ENCODE data around the gene TOMM20L.
A peak's percentile ranks its signal among the peaks of the same experiment; 100 is the strongest.
"Not testable (repeated sequence)": the region's sequence is repeated elsewhere in the genome, so short reads cannot be mapped to it uniquely, and the experiment has no call there.

The TOMM20L gene

GRCh38 chr14:58395812-58396788 lies at the start of gene TOMM20L:
TSS of gene TOMM20L (plus strand) at chr14:58395930. CDS start at chr14:58395958, 28 bp downstream.
- peak; percentile 42 to 83 (median 64) for DNase-seq

GRCh38 chr14:58353516-58354299 lies 42.0 kb upstream of the TOMM20L start:
- peak in 1 of 6 experiments; percentile 1 for DNase-seq

GRCh38 chr14:58354808-58355207 lies 40.9 kb upstream of the TOMM20L start:
- no peak for DNase-seq

DNA sequence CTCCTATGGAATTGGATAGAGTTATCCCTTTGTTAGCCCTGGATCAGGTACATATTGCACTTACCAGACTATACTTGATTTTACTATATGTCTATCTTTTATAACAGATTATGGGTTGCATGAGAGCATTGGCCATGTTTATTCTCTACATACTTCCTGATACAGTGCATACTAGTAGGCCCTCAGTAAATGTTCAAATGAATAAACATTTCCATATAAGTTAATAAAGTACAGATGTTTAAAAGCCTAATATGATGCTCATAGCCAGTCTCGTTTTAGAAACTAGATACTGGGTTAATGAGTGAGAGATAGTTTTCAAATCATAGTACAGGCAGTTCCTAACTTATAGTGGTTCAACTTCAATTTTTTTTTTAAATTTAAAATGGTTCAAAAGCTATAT lies 39.5 kb upstream of the TOMM20L start:
- no peak for DNase-seq

DNA sequence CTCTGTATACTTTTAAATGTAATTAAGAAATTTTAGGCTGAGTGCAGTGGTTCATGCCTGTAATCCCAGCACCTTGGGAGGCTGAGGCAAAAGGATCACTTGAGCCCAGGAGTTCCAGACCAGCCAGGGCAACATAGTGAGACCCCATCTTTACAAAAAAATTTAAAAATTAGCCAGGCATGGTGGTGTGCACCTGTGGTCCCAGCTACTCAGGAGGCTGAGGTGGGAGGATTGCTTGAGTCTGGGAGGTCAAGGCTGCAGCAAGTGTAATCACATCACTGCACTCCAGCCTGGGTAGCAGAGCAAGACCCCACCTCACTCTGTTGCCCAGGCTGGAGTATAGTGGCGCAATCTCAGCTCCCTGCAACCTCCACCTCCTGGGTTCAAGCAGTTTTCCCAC lies 33.5 kb upstream of the TOMM20L start:
- DNase-seq: not testable (repeated sequence)

DNA sequence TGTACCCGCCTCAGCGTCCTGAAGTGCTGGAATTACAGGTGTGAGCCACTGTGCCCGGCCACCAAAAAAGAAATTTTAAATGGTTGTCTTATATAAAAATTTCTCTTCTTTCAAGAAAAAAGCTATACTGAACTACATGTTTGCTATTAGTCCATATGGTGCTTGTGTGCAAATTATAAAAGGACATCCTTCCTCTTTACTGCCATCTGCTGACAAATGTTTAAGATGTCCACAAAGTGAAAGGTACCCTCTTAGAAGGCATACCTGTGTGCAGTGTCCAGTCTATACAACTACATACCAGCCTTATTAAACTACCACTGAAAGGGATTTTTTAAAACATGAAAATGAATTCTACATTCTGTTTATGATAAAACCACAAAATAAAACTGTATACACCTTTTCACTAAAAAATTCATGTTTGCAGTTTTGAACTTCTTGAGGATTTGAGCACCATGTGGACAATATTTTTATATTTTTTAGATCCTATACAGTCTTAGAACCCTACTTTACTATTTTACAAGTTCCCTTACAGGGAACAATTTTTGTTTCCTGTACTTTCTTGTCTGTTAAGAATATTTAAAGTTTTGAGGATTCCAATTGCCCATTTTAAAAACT lies 32.8 kb upstream of the TOMM20L start:
- peak in 2 of 6 experiments; percentile 16 to 34 for DNase-seq

GRCh38 chr14:58364316-58364715 lies 31.4 kb upstream of the TOMM20L start:
- DNase-seq: no peak

DNA sequence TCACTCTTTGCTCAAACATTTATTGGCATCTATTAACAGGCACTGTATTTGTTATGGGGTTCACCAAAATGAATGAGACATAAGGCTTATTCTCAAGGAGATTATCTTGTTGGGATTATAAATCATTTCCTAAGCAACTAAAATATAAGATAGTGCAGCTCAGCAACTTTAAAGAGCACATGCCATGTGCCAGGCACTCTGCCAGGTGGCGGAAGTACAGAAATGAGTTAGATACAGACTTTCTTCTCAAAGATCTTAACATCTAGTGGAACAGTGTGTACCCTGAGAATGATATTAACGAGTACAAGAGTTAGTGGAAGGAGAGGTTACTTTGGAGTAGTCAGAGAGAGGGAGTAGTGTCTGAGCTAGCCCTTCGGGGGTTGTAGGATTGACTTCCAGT lies 28.4 kb upstream of the TOMM20L start:
- DNase-seq: no peak

DNA sequence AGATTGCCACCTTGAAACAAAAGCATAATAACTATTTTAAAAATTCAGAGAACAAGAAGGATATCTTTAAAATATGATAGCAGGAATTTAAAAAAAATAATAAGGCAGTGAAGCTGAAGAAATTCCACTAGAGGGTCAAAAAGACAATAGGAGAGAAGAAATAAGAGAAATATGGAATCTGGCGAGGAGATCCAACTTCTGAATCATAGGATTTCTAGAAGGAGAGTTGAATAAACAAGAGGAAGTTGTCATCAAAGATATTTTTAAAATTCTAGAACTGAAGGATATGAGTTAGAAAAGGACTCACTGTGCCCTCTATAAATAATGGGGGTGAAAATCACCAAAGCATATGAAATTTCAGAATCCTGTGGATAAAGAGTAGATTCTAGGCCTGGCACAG lies 26.8 kb upstream of the TOMM20L start:
- DNase-seq: no peak

DNA sequence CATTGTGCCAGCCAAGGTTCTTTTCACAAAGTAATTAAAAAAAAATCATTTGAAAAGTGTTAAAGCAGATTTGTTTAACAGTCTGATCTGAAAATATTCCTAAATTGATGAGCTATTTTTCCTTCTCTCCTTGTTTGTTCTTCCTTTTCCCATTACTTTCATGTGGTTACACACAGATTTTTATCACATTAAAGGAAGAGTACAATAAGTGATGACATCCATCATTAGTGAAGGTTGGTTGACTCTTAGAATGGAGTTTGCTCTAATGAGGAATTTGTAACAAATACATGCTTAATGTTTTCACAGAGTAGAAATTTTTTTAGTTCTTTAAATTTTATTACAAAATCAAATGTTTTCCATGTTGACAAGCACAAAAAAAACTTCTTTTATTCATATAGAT lies 18.9 kb upstream of the TOMM20L start:
- DNase-seq: no peak

DNA sequence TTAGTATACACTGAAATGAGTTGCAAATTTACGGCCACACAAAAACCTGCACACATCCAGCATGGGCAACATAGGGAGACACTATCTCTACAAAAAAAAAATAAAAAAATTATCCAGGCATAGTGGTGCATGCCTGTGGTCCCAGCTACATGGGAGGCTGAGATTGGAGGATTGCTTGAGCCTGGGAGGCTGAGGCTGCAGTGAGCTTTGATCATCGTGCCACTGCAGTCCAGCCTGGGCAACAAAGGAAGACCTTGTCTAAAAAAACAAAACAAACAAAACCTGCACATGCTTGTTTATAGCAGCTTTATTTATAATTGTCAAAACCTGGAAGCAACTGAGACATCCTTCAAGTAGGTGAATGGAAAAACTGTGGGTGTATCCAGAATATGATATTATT lies 4.9 kb upstream of the TOMM20L start:
- no peak for DNase-seq

- DNase-seq: no peak
Measured at GRCh38 chr14:58395562-58395811, 243 bp upstream of the TOMM20L start.

GRCh38 chr14:58397156-58397555 lies 1.4 kb downstream of the TOMM20L start:
- DNase-seq: no peak

- no peak for DNase-seq
Measured at GRCh38 chr14:58398495-58398894, 2.8 kb downstream of the TOMM20L start.

- DNase-seq: no peak
Measured at GRCh38 chr14:58398895-58399294, 3.2 kb downstream of the TOMM20L start.

DNA sequence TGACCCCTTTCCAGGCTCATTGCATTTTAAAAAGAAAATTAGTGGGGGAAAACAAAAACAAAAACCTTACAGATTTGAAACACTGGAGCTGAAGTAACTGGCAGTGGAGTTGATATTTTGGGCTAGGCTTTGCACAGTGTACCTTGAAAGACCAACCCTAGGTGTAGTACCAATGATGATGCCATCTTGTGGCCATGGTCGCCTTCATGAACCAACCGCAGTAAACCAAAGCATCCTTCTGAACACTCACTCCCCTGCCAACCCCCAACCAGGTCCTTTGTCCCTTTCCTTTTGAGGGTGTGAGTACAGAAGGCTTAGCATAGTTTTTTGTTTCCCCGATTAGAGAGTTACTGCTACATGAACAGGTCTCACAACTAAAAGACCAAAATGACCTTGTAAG lies 5.9 kb downstream of the TOMM20L start:
- peak in 1 of 6 experiments; percentile 2 for DNase-seq

- no peak for DNase-seq
Measured at GRCh38 chr14:58408681-58409215, 13.0 kb downstream of the TOMM20L start.

- DNase-seq: no peak
Measured at GRCh38 chr14:58414845-58415244, 19.1 kb downstream of the TOMM20L start.

- DNase-seq: no peak
Measured at GRCh38 chr14:58415636-58416547, 20.2 kb downstream of the TOMM20L start.

DNA sequence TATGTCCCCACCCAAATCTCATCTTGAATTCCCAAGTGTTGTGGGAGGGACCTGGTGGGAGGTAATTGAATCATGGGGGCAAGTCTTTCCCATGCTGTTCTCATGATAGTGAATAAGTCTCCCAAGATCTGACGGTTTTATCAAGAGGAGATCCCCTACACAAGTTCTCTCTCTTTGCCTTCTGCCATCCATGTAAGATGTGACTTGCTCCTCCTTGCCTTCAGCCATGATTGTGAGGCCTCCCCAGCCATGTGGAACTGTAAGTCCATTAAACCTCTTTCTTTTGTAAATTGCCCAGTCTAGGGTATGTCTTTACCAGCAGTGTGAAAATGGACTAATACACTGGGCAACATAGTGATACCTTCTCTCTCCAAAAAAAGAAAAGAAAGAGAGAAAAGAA lies 21.2 kb downstream of the TOMM20L start:
- DNase-seq: not testable (repeated sequence)

- peak in 3 of 6 experiments; percentile 9 to 44 (median 27) for DNase-seq
Measured at GRCh38 chr14:58426670-58427280, 31.0 kb downstream of the TOMM20L start.
